Stimulated activated naive B cell treated with anti-CD40 and anti-IgM and Interleukin-4, amounts not matched to agents 10 μg/mL and 1 μg/mL and 100 μg/mL, for 72 hours (primary cell): ENCODE results near the gene ZNF638.

Source experiments
- ATAC-seq, 2 donors: fragments of 150-1000 bp; cut with Tn5 transposase; replicated peaks; 2 replicates each; pipeline ENCODE4 v1.10.0; 2021; ENCODE audit warnings: moderate library complexity in 1 of 2
- DNase-seq: peaks from one replicate; pipeline ENCODE4 v3.0.0; 2021
- H3K27ac Mint-ChIP-seq: one replicate; pipeline ENCODE4 v1.8.0; 2022; ENCODE audit warnings: mild to moderate bottlenecking, mixed read lengths
- H3K27me3 Mint-ChIP-seq, 2 donors: one replicate each; pipeline ENCODE4 v1.8.0; 2022; ENCODE audit warnings: mixed read lengths in 2 of 2
- H3K36me3 Mint-ChIP-seq, 2 donors: one replicate each; pipeline ENCODE4 v1.8.0; 2022; ENCODE audit warnings: mixed read lengths in 2 of 2, mild to moderate bottlenecking in 1 of 2
- H3K4me1 Mint-ChIP-seq, 2 donors: one replicate each; pipeline ENCODE4 v1.8.0; 2022; ENCODE audit warnings: mixed read lengths in 2 of 2, mild to moderate bottlenecking in 1 of 2
- H3K4me3 Mint-ChIP-seq, 2 donors: one replicate each; pipeline ENCODE4 v1.8.0; 2022; ENCODE audit warnings: mild to moderate bottlenecking in 2 of 2, mixed read lengths in 2 of 2, moderate library complexity in 1 of 2
- H3K9me3 Mint-ChIP-seq, 2 donors: one replicate each; pipeline ENCODE4 v1.8.0; 2022; ENCODE audit warnings: mixed read lengths in 2 of 2, mild to moderate bottlenecking in 1 of 2

ZNF638 gene

DNA sequence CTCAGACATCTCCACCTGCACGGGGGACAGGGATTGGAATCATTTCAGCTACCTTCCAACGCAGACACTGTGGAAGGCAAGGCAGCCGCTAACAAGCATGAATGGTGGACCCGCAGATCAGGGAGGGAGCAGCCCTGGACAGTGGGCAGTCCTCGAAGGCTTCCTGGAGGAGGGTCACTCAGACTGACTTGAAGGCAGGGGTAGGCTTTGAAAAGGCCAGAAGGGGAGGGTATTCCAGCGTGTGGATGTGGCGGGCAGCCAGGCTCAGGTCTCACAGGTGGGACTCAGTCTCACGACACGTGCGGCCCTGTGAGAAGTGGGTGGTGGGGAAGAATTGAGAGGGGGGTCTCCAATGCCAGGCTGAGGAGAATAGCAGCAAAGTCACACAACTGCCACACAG, 151.7 kb downstream of the ZNF638 start:
- Mint-ChIP-seq H3K4me1 (peaks cover 0 to 4% of the 10 kb centered on the region in 2 donors), H3K4me3 (no peak overlapping the region), H3K27me3 (peaks cover 26 to 38% of the 10 kb centered on the region in 2 donors), H3K9me3 (no peaks in the 10 kb centered on the region), H3K36me3 (no peaks in the 10 kb centered on the region), H3K27ac (no peak overlapping the region)
- no peak for ATAC-seq
- no peak for DNase-seq

DNA sequence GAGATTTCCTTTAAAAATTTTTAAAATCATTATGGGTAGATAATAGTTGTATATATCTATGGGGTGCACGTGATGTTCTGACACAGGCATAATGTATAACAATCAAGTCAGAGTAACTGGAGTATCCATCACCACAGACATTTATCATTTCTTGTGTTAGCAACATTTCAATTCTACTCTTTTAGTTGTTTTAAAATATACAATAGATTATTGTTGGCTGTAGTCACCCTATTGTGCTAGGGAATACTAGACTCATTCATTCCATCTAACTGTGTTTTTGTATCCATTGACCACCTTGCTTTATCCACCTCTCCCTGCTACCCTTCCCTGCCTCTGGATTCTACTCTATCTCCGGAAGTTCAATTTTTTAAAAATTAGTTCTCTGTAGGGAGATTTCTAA, 152.8 kb downstream of the ZNF638 start:
- Mint-ChIP-seq H3K9me3 (no peaks in the 10 kb centered on the region), H3K36me3 (no peaks in the 10 kb centered on the region), H3K27ac (no peak overlapping the region), H3K4me1 (peaks cover 0 to 2% of the 10 kb centered on the region in 2 donors), H3K4me3 (no peak overlapping the region), H3K27me3 (peaks cover 30 to 39% of the 10 kb centered on the region in 2 donors)
- no peak for ATAC-seq
- no peak for DNase-seq
